SK-N-SH (cell line): ENCODE measurements around the gene DDX19B.

ENCODE experiments used
- FOSL2 ChIP-seq: IDR thresholded peaks from 2 replicates; pipeline ENCODE4 v1.4.0; 2012; ENCODE audit warnings: low read depth, mild to moderate bottlenecking, moderate library complexity, borderline replicate concordance
- RAD21 ChIP-seq: IDR thresholded peaks from 2 replicates; pipeline ENCODE4 v1.6.1; 2012; ENCODE audit warnings: mild to moderate bottlenecking, low read length
- USF2 ChIP-seq: fragments of 150-350 bp; IDR thresholded peaks from 2 replicates; pipeline ENCODE4 v1.6.1; 2017; ENCODE audit warnings: antibody characterized with exemption, low read length, low read depth, borderline replicate concordance

- TF ChIP-seq FOSL2 (no peak), USF2 (no peak), RAD21 (no peak)
Observed at GRCh38 chr16:70253291-70254106, 45.5 kb upstream of the DDX19B start.
